Activated naive CD4-positive, alpha-beta T cell treated with Interleukin-2 at 50 U/mL for 16 hours (primary cell): Measurements from ENCODE around the gene GHR.
"Not testable (repeated sequence)": the region's sequence is repeated elsewhere in the genome, so short reads cannot be mapped to it uniquely, and the experiment has no call there.

Source experiments
- DNase-seq: peaks from one replicate; pipeline ENCODE4 v3.0.0-alpha.2; 2020

Gene GHR

GRCh38 chr5:42572313-42572712, 149.1 kb downstream of the GHR start:
- DNase-seq = no peak

- DNase-seq = no peak
Measured at GRCh38 chr5:42573386-42573785, 150.1 kb downstream of the GHR start.

GRCh38 chr5:42575914-42576313, 152.7 kb downstream of the GHR start:
- not testable (repeated sequence) for DNase-seq

- DNase-seq = not testable (repeated sequence)
Measured at GRCh38 chr5:42578901-42579300, 155.7 kb downstream of the GHR start.

GRCh38 chr5:42579320-42579719, 156.1 kb downstream of the GHR start:
- no peak for DNase-seq

- DNase-seq = no peak
Measured at GRCh38 chr5:42581845-42582244, 158.6 kb downstream of the GHR start.

GRCh38 chr5:42582723-42583122, 159.5 kb downstream of the GHR start:
- no peak for DNase-seq

- peak; percentile 12 for DNase-seq
Measured at GRCh38 chr5:42583322-42583721, 160.1 kb downstream of the GHR start.

GRCh38 chr5:42586625-42587024, 163.4 kb downstream of the GHR start:
- no peak for DNase-seq

GRCh38 chr5:42587096-42587723, 164.0 kb downstream of the GHR start:
- no peak for DNase-seq

GRCh38 chr5:42590566-42590965, 167.3 kb downstream of the GHR start:
- DNase-seq = no peak

- no peak for DNase-seq
Measured at GRCh38 chr5:42591015-42591414, 167.8 kb downstream of the GHR start.

- DNase-seq = no peak
Measured at GRCh38 chr5:42592401-42593140, 169.3 kb downstream of the GHR start.

GRCh38 chr5:42593591-42593990, 170.4 kb downstream of the GHR start:
- no peak for DNase-seq

- DNase-seq = no peak
Measured at GRCh38 chr5:42595597-42595996, 172.4 kb downstream of the GHR start.

- no peak for DNase-seq
Measured at GRCh38 chr5:42596817-42597216, 173.6 kb downstream of the GHR start.

GRCh38 chr5:42597318-42597937, 174.2 kb downstream of the GHR start:
- no peak for DNase-seq

- no peak for DNase-seq
Measured at GRCh38 chr5:42598311-42598710, 175.1 kb downstream of the GHR start.

- DNase-seq = no peak
Measured at GRCh38 chr5:42599106-42599505, 175.9 kb downstream of the GHR start.

- no peak for DNase-seq
Measured at GRCh38 chr5:42600441-42600840, 177.2 kb downstream of the GHR start.

GRCh38 chr5:42604171-42604711, 181.0 kb downstream of the GHR start:
- DNase-seq = no peak

- no peak for DNase-seq
Measured at GRCh38 chr5:42605490-42605889, 182.3 kb downstream of the GHR start.

- no peak for DNase-seq
Measured at GRCh38 chr5:42606464-42606869, 183.2 kb downstream of the GHR start.

GRCh38 chr5:42611437-42611836, 188.2 kb downstream of the GHR start:
- DNase-seq = no peak
